Measurements from ENCODE around the gene GPR78.

Gene GPR78

GRCh38 chr4:8590546-8590880 lies 10.3 kb downstream of the GPR78 start:
- H3K23ac ChIP-seq (ENCODE audit: low read length in 2 of 2) = no peak overlapping the region
- H2BK15ac ChIP-seq (ENCODE audit: low read depth, poor library complexity, severe bottlenecking) = no peak overlapping the region
- DNase-seq = no peak

GRCh38 chr4:8591114-8591513 lies 10.9 kb downstream of the GPR78 start:
- no peak overlapping the region for H3K4me2 ChIP-seq (ENCODE audit: low read length, poor library complexity, severe bottlenecking)
- H3K27me3 ChIP-seq (ENCODE audit: control insufficient read depth in 1 of 2, insufficient read depth in 1 of 2, low read length in 2 of 2) = peaks cover 70 to 77% of the 10 kb centered on the region in 2 experiments
- no peak overlapping the region for H3K18ac ChIP-seq (ENCODE audit: low read depth in 1 of 2, low read length in 2 of 2)
- no peak overlapping the region for H4K91ac ChIP-seq (ENCODE audit: low read length)
- H3K79me1 ChIP-seq (replicated peaks; ENCODE audit: low read length, poor library complexity, severe bottlenecking) = no peaks in the 10 kb centered on the region
- H2AK5ac ChIP-seq (ENCODE audit: low read length, severe bottlenecking) = no peak overlapping the region
- no peaks in the 10 kb centered on the region for H3K36me3 ChIP-seq (ENCODE audit: control insufficient read depth in 1 of 2, insufficient read depth in 2 of 2, low read depth in 1 of 2, low read length in 2 of 2)
- no peak overlapping the region for H3K4ac ChIP-seq (ENCODE audit: low read depth in 1 of 2, low read length in 2 of 2)
- H4K8ac ChIP-seq (ENCODE audit: low read length) = no peak overlapping the region
- WGBS = 75% methylated on average over 9 of the region's 9 CpGs
- no peak overlapping the region for H3K4me3 ChIP-seq (ENCODE audit: insufficient read depth in 1 of 2, low read depth in 1 of 2, low read length in 2 of 2)
- no peaks in the 10 kb centered on the region for H3K9me3 ChIP-seq (ENCODE audit: control insufficient read depth, low read length)
- DNase-seq = no peak
- no peak overlapping the region for H2BK12ac ChIP-seq (ENCODE audit: low read length in 2 of 2)
- no peak overlapping the region for H3K9ac ChIP-seq (ENCODE audit: low read length)
- no peak overlapping the region for H2AFZ ChIP-seq (ENCODE audit: low read depth, low read length)
- no peak overlapping the region for H3K14ac ChIP-seq (ENCODE audit: low read length in 2 of 2)
- no peak overlapping the region for H3K27ac ChIP-seq (ENCODE audit: low read length, poor library complexity, severe bottlenecking)
- H3K23ac ChIP-seq (ENCODE audit: low read length in 2 of 2) = no peak overlapping the region
- no peak overlapping the region for H2BK5ac ChIP-seq (ENCODE audit: low read depth, low read length, poor library complexity, severe bottlenecking)
- no peak overlapping the region for H2BK15ac ChIP-seq (ENCODE audit: low read depth, poor library complexity, severe bottlenecking)
- H2BK120ac ChIP-seq (ENCODE audit: low read depth, low read length) = no peak overlapping the region
- H3K4me1 ChIP-seq (ENCODE audit: control insufficient read depth, insufficient read depth, low read depth, low read length) = peaks cover 38% of the 10 kb centered on the region

More at GRCh38 chr4:8590546-8590880, 10.3 kb downstream of the GPR78 start:
- Histone ChIP-seq H3K36me3 (ENCODE audit: control insufficient read depth in 1 of 2, insufficient read depth in 2 of 2, low read depth in 1 of 2, low read length in 2 of 2) (no peaks in the 10 kb centered on the region), H2AK5ac (ENCODE audit: low read length, severe bottlenecking) (no peak overlapping the region), H3K4me1 (ENCODE audit: control insufficient read depth, insufficient read depth, low read depth, low read length) (peaks cover 38% of the 10 kb centered on the region), H3K14ac (ENCODE audit: low read length in 2 of 2) (no peak overlapping the region), H2BK12ac (ENCODE audit: low read length in 2 of 2) (no peak overlapping the region), H3K9me3 (ENCODE audit: control insufficient read depth, low read length) (no peaks in the 10 kb centered on the region), H4K91ac (ENCODE audit: low read length) (no peak overlapping the region), H3K4ac (ENCODE audit: low read depth in 1 of 2, low read length in 2 of 2) (no peak overlapping the region), H2BK120ac (ENCODE audit: low read depth, low read length) (no peak overlapping the region), H3K18ac (ENCODE audit: low read depth in 1 of 2, low read length in 2 of 2) (no peak overlapping the region), H3K4me2 (ENCODE audit: low read length, poor library complexity, severe bottlenecking) (no peak overlapping the region), H3K9ac (ENCODE audit: low read length) (no peak overlapping the region), H3K27me3 (ENCODE audit: control insufficient read depth in 1 of 2, insufficient read depth in 1 of 2, low read length in 2 of 2) (peaks cover 76 to 83% of the 10 kb centered on the region in 2 experiments), H3K79me1 (replicated peaks; ENCODE audit: low read length, poor library complexity, severe bottlenecking) (no peaks in the 10 kb centered on the region), H4K8ac (ENCODE audit: low read length) (no peak overlapping the region), H3K27ac (ENCODE audit: low read length, poor library complexity, severe bottlenecking) (no peak overlapping the region), H2AFZ (ENCODE audit: low read depth, low read length) (no peak overlapping the region), H3K4me3 (ENCODE audit: insufficient read depth in 1 of 2, low read depth in 1 of 2, low read length in 2 of 2) (no peak overlapping the region), H2BK5ac (ENCODE audit: low read depth, low read length, poor library complexity, severe bottlenecking) (no peak overlapping the region)
- WGBS = 66% methylated on average over 5 of the region's 5 CpGs

GRCh38 chr4:8591626-8592365 lies 11.6 kb downstream of the GPR78 start:
- Histone ChIP-seq H3K27ac (ENCODE audit: low read length, poor library complexity, severe bottlenecking) (no peak overlapping the region), H2AK5ac (ENCODE audit: low read length, severe bottlenecking) (no peak overlapping the region), H3K4me2 (ENCODE audit: low read length, poor library complexity, severe bottlenecking) (no peak overlapping the region), H4K91ac (ENCODE audit: low read length) (no peak overlapping the region), H2AFZ (ENCODE audit: low read depth, low read length) (no peak overlapping the region), H4K8ac (ENCODE audit: low read length) (no peak overlapping the region), H2BK15ac (ENCODE audit: low read depth, poor library complexity, severe bottlenecking) (no peak overlapping the region), H3K23ac (ENCODE audit: low read length in 2 of 2) (no peak overlapping the region), H3K14ac (ENCODE audit: low read length in 2 of 2) (no peak overlapping the region), H3K4ac (ENCODE audit: low read depth in 1 of 2, low read length in 2 of 2) (no peak overlapping the region), H3K18ac (ENCODE audit: low read depth in 1 of 2, low read length in 2 of 2) (no peak overlapping the region), H2BK120ac (ENCODE audit: low read depth, low read length) (no peak overlapping the region), H3K27me3 (ENCODE audit: control insufficient read depth in 1 of 2, insufficient read depth in 1 of 2, low read length in 2 of 2) (peaks cover 63 to 75% of the 10 kb centered on the region in 2 experiments), H3K9me3 (ENCODE audit: control insufficient read depth, low read length) (no peaks in the 10 kb centered on the region), H2BK5ac (ENCODE audit: low read depth, low read length, poor library complexity, severe bottlenecking) (no peak overlapping the region), H3K79me1 (replicated peaks; ENCODE audit: low read length, poor library complexity, severe bottlenecking) (no peaks in the 10 kb centered on the region), H3K36me3 (ENCODE audit: control insufficient read depth in 1 of 2, insufficient read depth in 2 of 2, low read depth in 1 of 2, low read length in 2 of 2) (no peaks in the 10 kb centered on the region), H3K4me1 (ENCODE audit: control insufficient read depth, insufficient read depth, low read depth, low read length) (peaks cover 38% of the 10 kb centered on the region), H3K4me3 (ENCODE audit: insufficient read depth in 1 of 2, low read depth in 1 of 2, low read length in 2 of 2) (no peak overlapping the region), H3K9ac (ENCODE audit: low read length) (peak overlapping the region; percentile 85), H2BK12ac (ENCODE audit: low read length in 2 of 2) (no peak overlapping the region)
- no peak for DNase-seq
- WGBS = 71% methylated on average over 15 of the region's 15 CpGs

DNA sequence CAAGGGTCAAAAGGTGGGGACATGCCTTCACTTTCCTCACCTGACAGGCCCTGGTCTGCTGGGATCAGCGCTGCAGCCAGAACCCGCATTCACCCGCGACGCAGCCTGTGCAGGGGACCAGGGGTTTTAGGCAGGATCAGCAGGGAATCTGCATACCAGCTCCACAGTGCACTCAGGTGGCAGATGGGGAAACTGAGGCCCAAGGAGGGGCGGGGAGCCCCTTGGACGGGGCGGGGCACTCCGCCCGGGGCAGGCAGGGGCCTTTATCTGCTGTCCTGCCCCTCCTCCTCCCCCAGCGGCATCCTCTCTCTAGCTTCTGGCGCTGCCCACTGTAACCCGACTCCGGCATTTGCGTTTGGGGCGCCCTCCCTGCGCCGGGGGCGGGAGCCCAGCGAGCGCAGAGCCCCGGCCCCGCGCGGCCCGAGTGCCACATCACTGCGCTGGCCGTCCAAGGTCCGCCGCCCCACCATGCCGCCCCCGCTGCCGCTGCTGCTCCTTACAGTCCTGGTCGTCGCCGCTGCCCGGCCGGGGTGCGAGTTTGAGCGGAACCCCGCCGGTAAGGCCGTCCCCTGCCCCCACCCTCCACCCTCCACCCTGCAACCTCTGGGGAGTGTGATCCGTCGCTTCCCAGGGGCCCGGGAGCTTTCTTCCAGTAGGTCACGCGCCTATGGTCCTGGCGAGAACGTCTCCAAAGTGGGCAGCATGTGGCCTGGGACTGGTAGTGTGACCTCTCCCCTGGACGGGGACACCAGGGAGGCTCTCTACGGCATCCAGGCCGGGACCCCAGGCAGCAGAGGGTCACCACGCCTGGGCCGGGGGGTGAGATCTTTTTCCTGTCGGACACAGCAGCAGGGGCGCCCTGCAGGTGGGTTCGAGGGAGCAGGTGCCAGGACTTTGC lies 12.4 kb downstream of the GPR78 start, which contains the start of gene CPZ:
TSS of gene CPZ (plus strand) at position 400 of the 898 bp plus-strand sequence. CDS start at position 469, 69 bp downstream.
- WGBS = 4% methylated on average over 50 of the region's 58 CpGs
- H4K91ac ChIP-seq (ENCODE audit: low read length) = no peak within 1 kb of the TSS
- no peak within 1 kb of the TSS for H3K23ac ChIP-seq (ENCODE audit: low read length in 2 of 2)
- H2AFZ ChIP-seq (ENCODE audit: low read depth, low read length) = no peak within 1 kb of the TSS
- peak within 1 kb of the TSS; percentile 45 to 79 for H3K4me3 ChIP-seq (ENCODE audit: insufficient read depth in 1 of 2, low read depth in 1 of 2, low read length in 2 of 2)
- H3K18ac ChIP-seq (ENCODE audit: low read depth in 1 of 2, low read length in 2 of 2) = peak within 1 kb of the TSS in 1 of 2 experiments; percentile 27
- H3K4me1 ChIP-seq (ENCODE audit: control insufficient read depth, insufficient read depth, low read depth, low read length) = peaks cover 44% of the 10 kb centered on the region
- H3K79me1 ChIP-seq (replicated peaks; ENCODE audit: low read length, poor library complexity, severe bottlenecking) = no peaks in the 10 kb centered on the region
- no peak within 1 kb of the TSS for H2BK120ac ChIP-seq (ENCODE audit: low read depth, low read length)
- H2AK5ac ChIP-seq (ENCODE audit: low read length, severe bottlenecking) = no peak within 1 kb of the TSS
- no peaks in the 10 kb centered on the region for H3K36me3 ChIP-seq (ENCODE audit: control insufficient read depth in 1 of 2, insufficient read depth in 2 of 2, low read depth in 1 of 2, low read length in 2 of 2)
- H3K27ac ChIP-seq (ENCODE audit: low read length, poor library complexity, severe bottlenecking) = no peak within 1 kb of the TSS
- no peak within 1 kb of the TSS for H3K14ac ChIP-seq (ENCODE audit: low read length in 2 of 2)
- H2BK12ac ChIP-seq (ENCODE audit: low read length in 2 of 2) = no peak within 1 kb of the TSS
- peak within 1 kb of the TSS; percentile 85 for H3K9ac ChIP-seq (ENCODE audit: low read length)
- no peaks in the 10 kb centered on the region for H3K9me3 ChIP-seq (ENCODE audit: control insufficient read depth, low read length)
- H2BK15ac ChIP-seq (ENCODE audit: low read depth, poor library complexity, severe bottlenecking) = no peak within 1 kb of the TSS
- peak; percentile 36 for DNase-seq
- H3K27me3 ChIP-seq (ENCODE audit: control insufficient read depth in 1 of 2, insufficient read depth in 1 of 2, low read length in 2 of 2) = peaks cover 55 to 72% of the 10 kb centered on the region in 2 experiments
- H3K4me2 ChIP-seq (ENCODE audit: low read length, poor library complexity, severe bottlenecking) = peak within 1 kb of the TSS; percentile 49
- no peak within 1 kb of the TSS for H4K8ac ChIP-seq (ENCODE audit: low read length)
- H2BK5ac ChIP-seq (ENCODE audit: low read depth, low read length, poor library complexity, severe bottlenecking) = no peak within 1 kb of the TSS
- no peak within 1 kb of the TSS for H3K4ac ChIP-seq (ENCODE audit: low read depth in 1 of 2, low read length in 2 of 2)
